Measurements from ENCODE around the gene RGS16. TPM values are rescaled to one million over a fixed set of nuclear protein-coding genes. Genes with fewer than 3 reads are reported as not detected.

The RGS16 gene
- total and polyA plus RNA-seq, 9 of the 15 experiments (the other 6 are each of a cell fraction or from before 2014, with no cell fraction given) = 0.07 to 0.55 (median 0.36) TPM

DNA sequence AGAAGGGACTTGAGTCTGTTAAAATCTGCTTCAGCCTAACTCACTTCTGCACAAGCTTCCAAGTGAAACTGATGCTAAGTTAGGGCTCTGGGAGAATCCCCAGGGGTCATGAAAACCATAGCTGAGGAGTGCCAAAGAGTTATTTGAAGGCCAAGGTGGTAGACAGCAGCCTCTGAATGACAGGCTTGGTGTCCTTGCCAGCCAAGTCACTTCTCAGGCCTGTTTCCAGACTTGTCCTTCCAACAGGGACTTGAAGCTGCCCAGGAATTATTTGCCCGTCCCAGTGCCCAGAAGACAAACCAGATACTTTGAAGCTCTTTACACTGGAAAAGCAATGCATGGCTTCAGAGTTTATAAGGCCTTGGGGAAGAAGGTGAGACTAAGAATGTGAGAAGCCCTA, 48.7 kb downstream of the RGS16 start:
- Histone ChIP-seq H3K79me2 (ENCODE audit: control insufficient read depth, insufficient read depth, low read length) (no peaks in the 10 kb centered on the region), H3K9me1 (ENCODE audit: control insufficient read depth, insufficient read depth, low read length) (no peaks in the 10 kb centered on the region), H3K27ac (ENCODE audit: extremely low read depth, low read depth, low read length) (no peak overlapping the region), H3K9me3 (replicated peaks; ENCODE audit: control insufficient read depth, insufficient read depth, low read depth, low read length) (no peaks in the 10 kb centered on the region), H3K4me1 (replicated peaks in 1 of 2; ENCODE audit: control insufficient read depth in 2 of 2, insufficient read depth in 2 of 2, low read length in 2 of 2) (no peaks in the 10 kb centered on the region), H3K4me2 (ENCODE audit: insufficient read depth, low read length) (no peak overlapping the region), H4K20me1 (replicated peaks; ENCODE audit: control insufficient read depth, insufficient read depth, low read length) (no peaks in the 10 kb centered on the region), H2AFZ (ENCODE audit: low read depth, low read length) (no peak overlapping the region), H3K4me3 (no peak overlapping the region), H3K9ac (ENCODE audit: insufficient read depth in 1 of 2, low read depth in 2 of 2, low read length in 2 of 2) (no peak overlapping the region), H3K36me3 (ENCODE audit: control insufficient read depth, insufficient read depth, low read length) (no peaks in the 10 kb centered on the region), H3K27me3 (ENCODE audit: control insufficient read depth in 2 of 2, insufficient read depth in 2 of 2, low read length in 2 of 2) (peaks cover 6 to 22% of the 10 kb centered on the region in 2 experiments)
- 0% methylated on average over 1 of the region's 1 CpG for WGBS (ENCODE audit: insufficient coverage, low coverage, missing lambda C conversion rate)
- intact Hi-C loops (cut with micrococcal nuclease) (no loop called here), in situ Hi-C loops (cut with MboI) (no loop called here)
- ChIA-PET CTCF (ENCODE audit: low intra/inter-chr PET ratio) (no interaction called here), POLR2A (interaction anchor here (0.8 kb wide), 1 partner anchor 1755 kb away, joined by 3 read pairs; no protein-coding TSS in a partner anchor)
- DNase-seq (ENCODE audit: extremely low read depth in 1 of 4, low spot score in 3 of 4) = no peak
- no peak for FAIRE-seq
- ATAC-seq = no peak
- BruUV-seq (replicated peaks) = no TSS peak
- no peak for TF ChIP-seq CC2D1A (IDR thresholded peaks at IDR 0.05)
- no peak for TF ChIP-seq ZNF75A (CRISPR knock-in tag; IDR thresholded peaks at IDR 0.05)
- no peak for TF ChIP-seq PHF20 (IDR thresholded peaks at IDR 0.05; ENCODE audit: partially characterized antibody)
- no peak for TF ChIP-seq ZSCAN29 (IDR thresholded peaks at IDR 0.05)
- no peak for TF ChIP-seq ZNF253 (CRISPR knock-in tag; conservative IDR thresholded peaks at IDR 0.05)
- TF ChIP-seq, protein P1, sequence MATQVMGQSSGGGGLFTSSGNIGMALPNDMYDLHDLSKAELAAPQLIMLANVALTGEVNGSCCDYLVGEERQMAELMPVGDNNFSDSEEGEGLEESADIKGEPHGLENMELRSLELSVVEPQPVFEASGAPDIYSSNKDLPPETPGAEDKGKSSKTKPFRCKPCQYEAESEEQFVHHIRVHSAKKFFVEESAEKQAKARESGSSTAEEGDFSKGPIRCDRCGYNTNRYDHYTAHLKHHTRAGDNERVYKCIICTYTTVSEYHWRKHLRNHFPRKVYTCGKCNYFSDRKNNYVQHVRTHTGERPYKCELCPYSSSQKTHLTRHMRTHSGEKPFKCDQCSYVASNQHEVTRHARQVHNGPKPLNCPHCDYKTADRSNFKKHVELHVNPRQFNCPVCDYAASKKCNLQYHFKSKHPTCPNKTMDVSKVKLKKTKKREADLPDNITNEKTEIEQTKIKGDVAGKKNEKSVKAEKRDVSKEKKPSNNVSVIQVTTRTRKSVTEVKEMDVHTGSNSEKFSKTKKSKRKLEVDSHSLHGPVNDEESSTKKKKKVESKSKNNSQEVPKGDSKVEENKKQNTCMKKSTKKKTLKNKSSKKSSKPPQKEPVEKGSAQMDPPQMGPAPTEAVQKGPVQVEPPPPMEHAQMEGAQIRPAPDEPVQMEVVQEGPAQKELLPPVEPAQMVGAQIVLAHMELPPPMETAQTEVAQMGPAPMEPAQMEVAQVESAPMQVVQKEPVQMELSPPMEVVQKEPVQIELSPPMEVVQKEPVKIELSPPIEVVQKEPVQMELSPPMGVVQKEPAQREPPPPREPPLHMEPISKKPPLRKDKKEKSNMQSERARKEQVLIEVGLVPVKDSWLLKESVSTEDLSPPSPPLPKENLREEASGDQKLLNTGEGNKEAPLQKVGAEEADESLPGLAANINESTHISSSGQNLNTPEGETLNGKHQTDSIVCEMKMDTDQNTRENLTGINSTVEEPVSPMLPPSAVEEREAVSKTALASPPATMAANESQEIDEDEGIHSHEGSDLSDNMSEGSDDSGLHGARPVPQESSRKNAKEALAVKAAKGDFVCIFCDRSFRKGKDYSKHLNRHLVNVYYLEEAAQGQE (IDR thresholded peaks at IDR 0.05; ENCODE audit: borderline replicate concordance) = no peak
- TF ChIP-seq, protein P1 (CRISPR knock-in tag; IDR thresholded peaks at IDR 0.05; ENCODE audit: low read depth) = no peak
- TF ChIP-seq ZNF778 (CRISPR knock-in tag; IDR thresholded peaks at IDR 0.05) = no peak
- no peak for TF ChIP-seq L3MBTL2 (IDR thresholded peaks at IDR 0.05)
- TF ChIP-seq, protein P2, sequence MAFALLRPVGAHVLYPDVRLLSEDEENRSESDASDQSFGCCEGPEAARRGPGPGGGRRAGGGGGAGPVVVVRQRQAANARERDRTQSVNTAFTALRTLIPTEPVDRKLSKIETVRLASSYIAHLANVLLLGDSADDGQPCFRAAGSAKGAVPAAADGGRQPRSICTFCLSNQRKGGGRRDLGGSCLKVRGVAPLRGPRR (CRISPR knock-in tag; IDR thresholded peaks at IDR 0.05) = no peak
- no peak for TF ChIP-seq SMAD2 (IDR thresholded peaks at IDR 0.05; ENCODE audit: low read depth, low read length)
- TF ChIP-seq TARDBP (IDR thresholded peaks at IDR 0.05) = no peak
- no peak for TF ChIP-seq ZNF184 (CRISPR knock-in tag; IDR thresholded peaks at IDR 0.05)
- TF ChIP-seq, protein P3, sequence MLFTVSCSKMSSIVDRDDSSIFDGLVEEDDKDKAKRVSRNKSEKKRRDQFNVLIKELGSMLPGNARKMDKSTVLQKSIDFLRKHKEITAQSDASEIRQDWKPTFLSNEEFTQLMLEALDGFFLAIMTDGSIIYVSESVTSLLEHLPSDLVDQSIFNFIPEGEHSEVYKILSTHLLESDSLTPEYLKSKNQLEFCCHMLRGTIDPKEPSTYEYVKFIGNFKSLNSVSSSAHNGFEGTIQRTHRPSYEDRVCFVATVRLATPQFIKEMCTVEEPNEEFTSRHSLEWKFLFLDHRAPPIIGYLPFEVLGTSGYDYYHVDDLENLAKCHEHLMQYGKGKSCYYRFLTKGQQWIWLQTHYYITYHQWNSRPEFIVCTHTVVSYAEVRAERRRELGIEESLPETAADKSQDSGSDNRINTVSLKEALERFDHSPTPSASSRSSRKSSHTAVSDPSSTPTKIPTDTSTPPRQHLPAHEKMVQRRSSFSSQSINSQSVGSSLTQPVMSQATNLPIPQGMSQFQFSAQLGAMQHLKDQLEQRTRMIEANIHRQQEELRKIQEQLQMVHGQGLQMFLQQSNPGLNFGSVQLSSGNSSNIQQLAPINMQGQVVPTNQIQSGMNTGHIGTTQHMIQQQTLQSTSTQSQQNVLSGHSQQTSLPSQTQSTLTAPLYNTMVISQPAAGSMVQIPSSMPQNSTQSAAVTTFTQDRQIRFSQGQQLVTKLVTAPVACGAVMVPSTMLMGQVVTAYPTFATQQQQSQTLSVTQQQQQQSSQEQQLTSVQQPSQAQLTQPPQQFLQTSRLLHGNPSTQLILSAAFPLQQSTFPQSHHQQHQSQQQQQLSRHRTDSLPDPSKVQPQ (CRISPR knock-in tag; IDR thresholded peaks at IDR 0.05; ENCODE audit: borderline replicate concordance) = no peak

Data from K562 (cell line).